HUES6 (cell line): Measurements from ENCODE around the gene ATP8A1.

ENCODE experiments used
- H3K27ac ChIP-seq: 2 replicates; pipeline ENCODE4 v1.7.0; 2013; ENCODE audit warnings: low read depth, mild to moderate bottlenecking, low read length, inconsistent platforms
- H3K27me3 ChIP-seq: 2 replicates; pipeline ENCODE4 v1.6.1; 2013; ENCODE audit warnings: low read length; ENCODE audit not compliant: control insufficient read depth, insufficient read depth
- H3K36me3 ChIP-seq: 2 replicates; pipeline ENCODE4 v1.6.1; 2013; ENCODE audit warnings: low read length; ENCODE audit not compliant: control insufficient read depth, insufficient read depth
- H3K4me1 ChIP-seq: 2 replicates; pipeline ENCODE4 v1.6.1; 2013; ENCODE audit warnings: low read length; ENCODE audit not compliant: control insufficient read depth, insufficient read depth
- H3K4me3 ChIP-seq: 2 replicates; pipeline ENCODE4 v1.5.1; 2013; ENCODE audit warnings: low read depth, low read length
- H3K9ac ChIP-seq: one replicate; pipeline ENCODE4 v1.6.1; 2013; ENCODE audit warnings: mild to moderate bottlenecking, low read length
- H3K9me3 ChIP-seq: 2 replicates; pipeline ENCODE4 v1.6.1; 2013; ENCODE audit warnings: low read depth, low read length; ENCODE audit not compliant: control insufficient read depth, insufficient read depth

Gene ATP8A1

GRCh38 chr4:42638993-42639392 lies 17.9 kb downstream of the ATP8A1 start:
- no peaks in the 10 kb centered on the region; the same call in 1 of the 2 replicates for H3K4me1 ChIP-seq
- no peaks in the 10 kb centered on the region for H3K27me3 ChIP-seq
- no peak overlapping the region for H3K9ac ChIP-seq
- no peaks in the 10 kb centered on the region for H3K36me3 ChIP-seq
- no peak overlapping the region for H3K4me3 ChIP-seq
- no peaks in the 10 kb centered on the region for H3K9me3 ChIP-seq
- no peak overlapping the region for H3K27ac ChIP-seq

- Histone ChIP-seq H3K36me3 (no peaks in the 10 kb centered on the region), H3K27me3 (no peaks in the 10 kb centered on the region), H3K9ac (no peak overlapping the region), H3K4me1 (no peaks in the 10 kb centered on the region), H3K9me3 (no peaks in the 10 kb centered on the region), H3K27ac (no peak overlapping the region), H3K4me3 (no peak overlapping the region)
Measured at GRCh38 chr4:42638321-42638720, 18.6 kb downstream of the ATP8A1 start.

GRCh38 chr4:42637867-42638266 lies 19.0 kb downstream of the ATP8A1 start:
- no peak overlapping the region for H3K9ac ChIP-seq
- no peak overlapping the region for H3K27ac ChIP-seq
- no peaks in the 10 kb centered on the region for H3K4me1 ChIP-seq
- H3K4me3 ChIP-seq: no peak overlapping the region
- H3K36me3 ChIP-seq: no peaks in the 10 kb centered on the region
- H3K9me3 ChIP-seq: no peaks in the 10 kb centered on the region
- H3K27me3 ChIP-seq: no peaks in the 10 kb centered on the region

- H3K9ac ChIP-seq: no peak overlapping the region
- no peaks in the 10 kb centered on the region for H3K4me1 ChIP-seq
- no peaks in the 10 kb centered on the region for H3K36me3 ChIP-seq
- H3K4me3 ChIP-seq: no peak overlapping the region
- no peaks in the 10 kb centered on the region for H3K9me3 ChIP-seq
- no peak overlapping the region for H3K27ac ChIP-seq
- H3K27me3 ChIP-seq: no peaks in the 10 kb centered on the region
Measured at GRCh38 chr4:42637104-42637503, 19.8 kb downstream of the ATP8A1 start.

- Histone ChIP-seq H3K36me3 (no peaks in the 10 kb centered on the region), H3K4me1 (no peaks in the 10 kb centered on the region), H3K9me3 (no peaks in the 10 kb centered on the region), H3K27ac (no peak overlapping the region), H3K4me3 (no peak overlapping the region), H3K9ac (no peak overlapping the region), H3K27me3 (no peaks in the 10 kb centered on the region)
Measured at GRCh38 chr4:42636645-42636949, 20.3 kb downstream of the ATP8A1 start.

GRCh38 chr4:42633605-42634388 lies 23.1 kb downstream of the ATP8A1 start:
- H3K4me3 ChIP-seq: no peak overlapping the region
- H3K36me3 ChIP-seq: no peaks in the 10 kb centered on the region
- H3K27ac ChIP-seq: no peak overlapping the region
- no peaks in the 10 kb centered on the region for H3K9me3 ChIP-seq
- no peaks in the 10 kb centered on the region for H3K4me1 ChIP-seq
- H3K27me3 ChIP-seq: no peaks in the 10 kb centered on the region
- H3K9ac ChIP-seq: no peak overlapping the region

GRCh38 chr4:42632653-42633382 lies 24.1 kb downstream of the ATP8A1 start:
- Histone ChIP-seq H3K4me3 (no peak overlapping the region), H3K36me3 (no peaks in the 10 kb centered on the region), H3K9me3 (no peaks in the 10 kb centered on the region), H3K27ac (no peak overlapping the region), H3K27me3 (no peaks in the 10 kb centered on the region), H3K4me1 (no peaks in the 10 kb centered on the region), H3K9ac (no peak overlapping the region)

- Histone ChIP-seq H3K4me3 (no peak overlapping the region), H3K4me1 (no peaks in the 10 kb centered on the region), H3K36me3 (no peaks in the 10 kb centered on the region), H3K9ac (no peak overlapping the region), H3K27me3 (no peaks in the 10 kb centered on the region), H3K9me3 (no peaks in the 10 kb centered on the region), H3K27ac (no peak overlapping the region)
Measured at GRCh38 chr4:42630908-42631307, 26.0 kb downstream of the ATP8A1 start.

- Histone ChIP-seq H3K27ac (no peak overlapping the region), H3K9ac (no peak overlapping the region), H3K36me3 (no peaks in the 10 kb centered on the region), H3K4me3 (no peak overlapping the region), H3K9me3 (no peaks in the 10 kb centered on the region), H3K27me3 (no peaks in the 10 kb centered on the region), H3K4me1 (no peaks in the 10 kb centered on the region)
Measured at GRCh38 chr4:42628740-42629139, 28.2 kb downstream of the ATP8A1 start.

GRCh38 chr4:42627885-42628646 lies 28.8 kb downstream of the ATP8A1 start:
- Histone ChIP-seq H3K9me3 (no peaks in the 10 kb centered on the region), H3K36me3 (no peaks in the 10 kb centered on the region; the same call in 1 of the 2 replicates), H3K27me3 (no peaks in the 10 kb centered on the region), H3K9ac (no peak overlapping the region), H3K4me3 (no peak overlapping the region), H3K4me1 (no peaks in the 10 kb centered on the region), H3K27ac (no peak overlapping the region)

GRCh38 chr4:42626629-42627146 lies 30.2 kb downstream of the ATP8A1 start:
- Histone ChIP-seq H3K27me3 (no peaks in the 10 kb centered on the region), H3K36me3 (no peaks in the 10 kb centered on the region; the same call in 1 of the 2 replicates), H3K9me3 (no peaks in the 10 kb centered on the region), H3K9ac (no peak overlapping the region), H3K4me1 (no peaks in the 10 kb centered on the region), H3K27ac (no peak overlapping the region), H3K4me3 (no peak overlapping the region)
